ENCODE measurements around the gene AGRN.
"Not testable (repeated sequence)": the region's sequence is repeated elsewhere in the genome, so short reads cannot be mapped to it uniquely, and the experiment has no call there.

The AGRN gene

DNA sequence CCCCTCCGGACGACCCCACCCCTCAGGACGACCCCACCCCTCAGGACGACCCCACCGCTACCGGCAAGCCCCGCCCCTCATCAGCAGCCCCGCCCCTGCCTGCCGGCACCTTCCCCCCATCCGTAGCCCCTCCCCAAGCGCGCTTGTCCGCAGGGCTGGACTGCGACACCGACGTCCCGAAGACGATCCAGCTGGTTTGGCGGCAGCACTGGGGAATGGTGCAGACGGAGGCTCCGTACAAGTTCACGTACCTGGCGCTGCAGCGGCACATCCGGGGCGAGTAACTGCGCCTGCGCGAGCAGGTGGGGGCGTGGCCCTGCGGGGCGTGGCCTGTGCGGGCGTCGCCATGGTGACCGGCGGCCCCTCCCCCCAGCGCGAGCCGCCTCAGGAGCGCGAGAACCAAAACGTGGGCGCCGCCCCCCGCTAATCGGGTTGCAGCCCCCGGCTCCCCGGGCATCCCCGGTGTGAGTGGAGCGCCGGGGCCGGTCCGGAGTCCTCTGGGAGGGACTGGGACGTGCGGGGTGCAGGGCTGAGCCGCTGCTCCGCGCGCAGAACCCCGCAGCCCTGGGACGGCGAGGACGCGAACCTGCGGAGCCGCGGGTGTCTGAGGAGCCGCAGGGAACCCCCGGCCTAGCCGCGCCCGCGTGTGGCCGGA, 49.3 kb downstream of the AGRN start:
- DNase-seq: peak; percentile 5

- DNase-seq: no peak
Observed at GRCh38 chr1:1069711-1070676, 50.1 kb downstream of the AGRN start.

GRCh38 chr1:1071486-1072298, 51.8 kb downstream of the AGRN start:
- DNase-seq: no peak

GRCh38 chr1:1072299-1072848, 52.5 kb downstream of the AGRN start:
- DNase-seq: no peak

- DNase-seq: no peak
Observed at GRCh38 chr1:1072849-1073742, 53.2 kb downstream of the AGRN start.

- no peak for DNase-seq
Observed at GRCh38 chr1:1073743-1074587, 54.0 kb downstream of the AGRN start, which contains the start of gene RNF223. Gene RNF223, minus strand, starts transcription at chr1:1074306. Its CDS starts 1,740 bp downstream, at chr1:1072566.

GRCh38 chr1:1074631-1075147, 54.8 kb downstream of the AGRN start:
- DNase-seq: no peak

GRCh38 chr1:1075148-1075935, 55.4 kb downstream of the AGRN start:
- DNase-seq: no peak

GRCh38 chr1:1077396-1077795, 57.5 kb downstream of the AGRN start:
- not testable (repeated sequence) for DNase-seq

GRCh38 chr1:1079408-1080121, 59.6 kb downstream of the AGRN start:
- peak; percentile 15 for DNase-seq

- DNase-seq: no peak
Observed at GRCh38 chr1:1080122-1080757, 60.3 kb downstream of the AGRN start.

DNA sequence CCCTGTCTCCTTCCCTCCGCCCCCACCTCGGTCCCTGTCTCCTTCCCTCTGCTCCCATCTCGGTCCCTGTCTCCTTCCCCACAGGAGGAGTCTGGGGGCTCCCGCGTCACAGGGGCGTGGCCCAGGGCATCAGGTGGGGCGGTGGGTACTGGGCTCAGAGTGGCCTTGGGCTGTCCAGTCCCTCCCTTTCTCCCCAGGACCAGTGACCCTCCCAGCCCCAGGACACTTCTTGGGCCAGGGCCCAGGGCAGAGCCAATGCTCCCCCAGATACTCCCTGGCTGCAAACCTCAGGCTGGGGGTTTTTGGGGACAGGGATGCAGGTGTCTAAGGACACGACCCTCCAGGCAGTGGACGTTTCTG, 61.0 kb downstream of the AGRN start:
- no peak for DNase-seq

- no peak for DNase-seq
Observed at GRCh38 chr1:1081311-1082238, 61.7 kb downstream of the AGRN start.

GRCh38 chr1:1082239-1082775, 62.4 kb downstream of the AGRN start:
- no peak for DNase-seq

GRCh38 chr1:1082776-1083415, 63.0 kb downstream of the AGRN start:
- DNase-seq: no peak
